Measurements from ENCODE around the gene PDLIM3. TPM values are rescaled to one million over a fixed set of nuclear protein-coding genes. Genes with fewer than 3 reads are reported as not detected.

The PDLIM3 gene
- total and polyA plus RNA-seq, 2 donors (not counting 1 experiment from before 2014, with no cell fraction given) = 0.15 TPM; not detected in 1

GRCh38 chr4:185552254-185552653 is 16.9 kb upstream of the PDLIM3 start:
- Histone ChIP-seq H3K9me3 (ENCODE audit: control extremely low read depth in 1 of 3, control insufficient read depth in 2 of 3, insufficient read depth in 1 of 3, low read length in 2 of 3) (no peaks in the 10 kb centered on the region), H3K4me3 (ENCODE audit: control extremely low read depth in 1 of 5, extremely low read depth in 1 of 5, insufficient read depth in 1 of 5, low read depth in 2 of 5, low read length in 4 of 5) (no peak overlapping the region), H3K4me2 (replicated peaks; ENCODE audit: low read depth, low read length, poor library complexity, severe bottlenecking) (no peak overlapping the region), H3K4me1 (ENCODE audit: control insufficient read depth in 2 of 2, insufficient read depth in 2 of 2, low read length in 2 of 2) (no peaks in the 10 kb centered on the region), H3K36me3 (replicated peaks in 1 of 2; ENCODE audit: control extremely low read depth in 1 of 2, control insufficient read depth in 1 of 2, extremely low read depth in 1 of 2, insufficient read depth in 2 of 2, low read length in 1 of 2) (no peaks in the 10 kb centered on the region), H3K79me2 (ENCODE audit: control insufficient read depth, insufficient read depth, low read length) (no peaks in the 10 kb centered on the region), H3K9ac (ENCODE audit: low read length) (no peak overlapping the region), H2AFZ (ENCODE audit: insufficient read depth, low read depth, low read length, poor library complexity, severe bottlenecking) (no peak overlapping the region), H3K27me3 (replicated peaks in 1 of 4; ENCODE audit: control extremely low read depth in 1 of 4, control insufficient read depth in 3 of 4, insufficient read depth in 4 of 4, low read length in 3 of 4) (peaks cover 0 to 4% (median 0%) of the 10 kb centered on the region in 4 experiments), H3K27ac (ENCODE audit: low read length in 2 of 2) (no peak overlapping the region), H4K20me1 (ENCODE audit: control insufficient read depth, insufficient read depth, low read length, poor library complexity, severe bottlenecking) (no peaks in the 10 kb centered on the region)
- intact Hi-C loops (cut with micrococcal nuclease) = no loop called here
- Mint-ChIP-seq H3K9me3 (ENCODE audit: insufficient read depth) (peaks cover 7% of the 10 kb centered on the region), H3K27me3 (peaks cover 18% of the 10 kb centered on the region), H3K4me1 (no peaks in the 10 kb centered on the region), H3K27ac (no peak overlapping the region), H3K4me3 (no peak overlapping the region)
- POLR2A ChIA-PET = no interaction called here
- 100% methylated on average over 2 of the region's 2 CpGs for WGBS (ENCODE audit: insufficient coverage)
- no peak for ATAC-seq (ENCODE audit: low read depth)
- CTCF ChIA-PET = no interaction called here
- no peak for DNase-seq
- TF ChIP-seq, protein P1, sequence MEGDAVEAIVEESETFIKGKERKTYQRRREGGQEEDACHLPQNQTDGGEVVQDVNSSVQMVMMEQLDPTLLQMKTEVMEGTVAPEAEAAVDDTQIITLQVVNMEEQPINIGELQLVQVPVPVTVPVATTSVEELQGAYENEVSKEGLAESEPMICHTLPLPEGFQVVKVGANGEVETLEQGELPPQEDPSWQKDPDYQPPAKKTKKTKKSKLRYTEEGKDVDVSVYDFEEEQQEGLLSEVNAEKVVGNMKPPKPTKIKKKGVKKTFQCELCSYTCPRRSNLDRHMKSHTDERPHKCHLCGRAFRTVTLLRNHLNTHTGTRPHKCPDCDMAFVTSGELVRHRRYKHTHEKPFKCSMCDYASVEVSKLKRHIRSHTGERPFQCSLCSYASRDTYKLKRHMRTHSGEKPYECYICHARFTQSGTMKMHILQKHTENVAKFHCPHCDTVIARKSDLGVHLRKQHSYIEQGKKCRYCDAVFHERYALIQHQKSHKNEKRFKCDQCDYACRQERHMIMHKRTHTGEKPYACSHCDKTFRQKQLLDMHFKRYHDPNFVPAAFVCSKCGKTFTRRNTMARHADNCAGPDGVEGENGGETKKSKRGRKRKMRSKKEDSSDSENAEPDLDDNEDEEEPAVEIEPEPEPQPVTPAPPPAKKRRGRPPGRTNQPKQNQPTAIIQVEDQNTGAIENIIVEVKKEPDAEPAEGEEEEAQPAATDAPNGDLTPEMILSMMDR (IDR thresholded peaks at IDR 0.05) = no peak
- TF ChIP-seq EZH2 (IDR thresholded peaks at IDR 0.05; ENCODE audit: borderline replicate concordance, insufficient read depth, low read depth, low read length, poor library complexity, severe bottlenecking) = no peak

GRCh38 chr4:185550933-185551332 is 15.6 kb upstream of the PDLIM3 start:
- Histone ChIP-seq H3K36me3 (replicated peaks in 1 of 2; ENCODE audit: control extremely low read depth in 1 of 2, control insufficient read depth in 1 of 2, extremely low read depth in 1 of 2, insufficient read depth in 2 of 2, low read length in 1 of 2) (no peaks in the 10 kb centered on the region), H3K9ac (ENCODE audit: low read length) (no peak overlapping the region), H3K9me3 (ENCODE audit: control extremely low read depth in 1 of 3, control insufficient read depth in 2 of 3, insufficient read depth in 1 of 3, low read length in 2 of 3) (no peaks in the 10 kb centered on the region), H3K4me2 (replicated peaks; ENCODE audit: low read depth, low read length, poor library complexity, severe bottlenecking) (no peak overlapping the region), H3K4me3 (ENCODE audit: control extremely low read depth in 1 of 5, extremely low read depth in 1 of 5, insufficient read depth in 1 of 5, low read depth in 2 of 5, low read length in 4 of 5) (no peak overlapping the region), H3K4me1 (ENCODE audit: control insufficient read depth in 2 of 2, insufficient read depth in 2 of 2, low read length in 2 of 2) (no peaks in the 10 kb centered on the region), H3K27ac (ENCODE audit: low read length in 2 of 2) (no peak overlapping the region), H3K79me2 (ENCODE audit: control insufficient read depth, insufficient read depth, low read length) (no peaks in the 10 kb centered on the region), H2AFZ (ENCODE audit: insufficient read depth, low read depth, low read length, poor library complexity, severe bottlenecking) (no peak overlapping the region), H4K20me1 (ENCODE audit: control insufficient read depth, insufficient read depth, low read length, poor library complexity, severe bottlenecking) (no peaks in the 10 kb centered on the region), H3K27me3 (replicated peaks in 1 of 4; ENCODE audit: control extremely low read depth in 1 of 4, control insufficient read depth in 3 of 4, insufficient read depth in 4 of 4, low read length in 3 of 4) (peaks cover 0 to 4% (median 0%) of the 10 kb centered on the region in 4 experiments)
- no peaks in the 10 kb centered on the region for H3K4me1 Mint-ChIP-seq
- intact Hi-C loops (cut with micrococcal nuclease) = no loop called here
- DNase-seq (no peak), ATAC-seq (ENCODE audit: low read depth) (no peak)
- no peak overlapping the region for H3K4me3 Mint-ChIP-seq
- no CpG with 5 or more reads among the region's 1 CpG for WGBS (ENCODE audit: insufficient coverage)
- no peak overlapping the region for H3K27ac Mint-ChIP-seq
- TF ChIP-seq EZH2 (IDR thresholded peaks at IDR 0.05; ENCODE audit: borderline replicate concordance, insufficient read depth, low read depth, low read length, poor library complexity, severe bottlenecking) = no peak
- TF ChIP-seq, protein P1 (IDR thresholded peaks at IDR 0.05) = no peak
- H3K27me3 Mint-ChIP-seq = peaks cover 10% of the 10 kb centered on the region
- ChIA-PET POLR2A (no interaction called here), CTCF (no interaction called here)
- peaks cover under 1% of the 10 kb centered on the region for H3K9me3 Mint-ChIP-seq (ENCODE audit: insufficient read depth)
